ENCODE measurements around the gene PILRA.
"Not testable (repeated sequence)": the region's sequence is repeated elsewhere in the genome, so short reads cannot be mapped to it uniquely, and the experiment has no call there.

The PILRA gene

GRCh38 chr7:100357131-100357561, 16.1 kb upstream of the PILRA start:
- FAIRE-seq, result no peak

GRCh38 chr7:100358027-100358856, 15.0 kb upstream of the PILRA start, which contains the start of gene PILRB:
TSS of gene PILRB (plus strand) at chr7:100358117. CDS start at chr7:100358303, 186 bp downstream.
- no peak for FAIRE-seq
- no peak for DNase-seq (ENCODE audit: low spot score)

More at GRCh38 chr7:100357131-100357561, 16.1 kb upstream of the PILRA start:
- no peak for DNase-seq (ENCODE audit: low spot score)

GRCh38 chr7:100358857-100359212, 14.5 kb upstream of the PILRA start:
- DNase-seq (ENCODE audit: low spot score) (no peak), FAIRE-seq (no peak)

- FAIRE-seq, result no peak
- no peak for DNase-seq (ENCODE audit: low spot score)
Observed at GRCh38 chr7:100360135-100360854, 13.0 kb upstream of the PILRA start.

DNA sequence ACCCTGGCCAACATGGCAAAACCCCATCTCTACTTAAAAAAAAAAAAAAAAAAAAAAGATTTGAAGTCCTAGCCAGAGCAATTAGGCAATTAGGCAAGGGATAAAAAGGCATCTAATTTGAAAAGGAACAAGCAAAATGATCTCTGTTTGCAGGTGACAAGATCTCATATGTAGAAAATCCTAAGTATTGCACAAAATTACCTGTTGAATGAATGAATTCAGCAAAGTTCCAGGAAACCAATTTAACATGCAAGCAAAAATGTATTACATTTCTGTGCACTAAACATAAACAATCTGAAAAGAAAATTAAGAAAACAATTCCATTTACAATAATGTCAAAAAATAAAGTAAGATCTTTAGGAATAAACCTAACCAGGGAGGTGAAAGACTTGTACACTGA, 10.2 kb upstream of the PILRA start:
- DNase-seq (ENCODE audit: low spot score) (no peak), FAIRE-seq (no peak)

GRCh38 chr7:100363797-100364196, 9.5 kb upstream of the PILRA start:
- not testable (repeated sequence) for DNase-seq (ENCODE audit: low spot score); FAIRE-seq

DNA sequence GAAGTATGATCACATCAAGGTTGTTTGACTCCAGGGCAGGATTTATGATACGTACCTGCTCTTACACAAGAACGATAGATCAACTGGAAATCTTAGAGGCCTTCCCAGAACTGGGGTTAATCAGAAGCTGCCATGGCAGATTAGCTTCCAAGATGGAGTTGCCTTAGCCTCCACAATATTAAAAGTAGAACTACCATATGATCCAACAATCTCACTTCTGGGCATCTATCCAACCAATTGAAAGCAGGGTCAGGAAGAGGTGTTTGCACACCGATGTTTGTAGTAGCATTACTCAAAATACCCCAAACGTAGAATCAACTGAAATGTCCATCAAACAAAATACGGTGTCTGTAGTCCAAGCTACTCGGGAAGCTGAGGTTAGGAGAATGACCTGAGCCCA, 8.8 kb upstream of the PILRA start:
- DNase-seq (ENCODE audit: low spot score) (no peak), FAIRE-seq (no peak)

- DNase-seq (ENCODE audit: low spot score); FAIRE-seq: not testable (repeated sequence)
Observed at GRCh38 chr7:100365998-100366367, 7.3 kb upstream of the PILRA start.

- no peak for FAIRE-seq
- no peak for DNase-seq (ENCODE audit: low spot score)
Observed at GRCh38 chr7:100366411-100367250, 6.7 kb upstream of the PILRA start.

GRCh38 chr7:100367251-100367620, 6.1 kb upstream of the PILRA start:
- FAIRE-seq (no peak), DNase-seq (ENCODE audit: low spot score) (no peak)

- FAIRE-seq, result no peak
- no peak for DNase-seq (ENCODE audit: low spot score)
Observed at GRCh38 chr7:100367676-100368613, 5.3 kb upstream of the PILRA start.

GRCh38 chr7:100369105-100369504, 4.2 kb upstream of the PILRA start:
- FAIRE-seq (no peak), DNase-seq (ENCODE audit: low spot score) (no peak)

DNA sequence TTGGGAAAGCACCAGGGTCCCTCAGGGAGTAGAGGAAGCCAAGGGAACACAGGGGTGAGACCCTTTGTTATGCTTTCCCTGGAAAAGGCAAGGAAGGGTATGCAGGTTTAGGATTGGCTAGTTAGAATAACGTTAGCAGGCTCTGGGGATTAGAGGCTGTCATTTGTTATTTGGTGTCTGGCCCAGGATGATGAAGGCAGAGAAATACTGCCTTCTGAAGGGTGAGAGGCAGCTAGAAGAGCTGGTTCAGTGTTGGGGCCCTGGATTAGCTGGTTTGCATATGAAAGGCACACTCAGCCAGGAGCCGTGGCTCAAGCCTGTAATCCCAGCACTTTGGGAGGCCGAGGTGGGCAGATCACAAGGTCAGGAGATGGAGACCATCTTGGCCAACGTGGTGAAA, 3.0 kb upstream of the PILRA start:
- FAIRE-seq, result no peak

GRCh38 chr7:100370746-100371145, 2.5 kb upstream of the PILRA start:
- no peak for DNase-seq (ENCODE audit: low spot score)
- no peak for FAIRE-seq

More for the DNA sequence above, 3.0 kb upstream of the PILRA start:
- DNase-seq (ENCODE audit: low spot score), result no peak

GRCh38 chr7:100371561-100372171, 1.6 kb upstream of the PILRA start:
- DNase-seq (ENCODE audit: low spot score), result no peak
- FAIRE-seq, result no peak

DNA sequence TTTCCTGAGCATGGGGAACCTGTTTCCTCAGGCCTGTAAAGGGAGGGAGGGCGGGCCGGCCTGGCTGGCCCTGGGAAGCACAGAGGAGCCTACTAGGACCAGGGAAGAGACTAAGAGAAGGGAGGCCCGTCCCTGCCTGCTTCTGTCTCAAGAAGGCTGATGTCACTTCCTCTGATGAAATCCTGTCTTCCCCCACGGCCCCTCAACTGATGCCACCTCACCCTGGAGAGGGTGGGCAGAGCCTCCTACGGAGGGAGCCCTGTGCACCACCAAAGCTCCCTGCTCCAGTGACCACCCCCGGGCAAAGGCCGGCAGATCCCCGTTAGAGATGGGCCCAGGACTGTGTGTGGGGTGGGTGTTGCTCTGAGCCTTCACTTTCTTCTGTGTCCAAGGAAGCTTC, 1.0 kb upstream of the PILRA start:
- no peak for DNase-seq (ENCODE audit: low spot score)
- no peak for FAIRE-seq

DNA sequence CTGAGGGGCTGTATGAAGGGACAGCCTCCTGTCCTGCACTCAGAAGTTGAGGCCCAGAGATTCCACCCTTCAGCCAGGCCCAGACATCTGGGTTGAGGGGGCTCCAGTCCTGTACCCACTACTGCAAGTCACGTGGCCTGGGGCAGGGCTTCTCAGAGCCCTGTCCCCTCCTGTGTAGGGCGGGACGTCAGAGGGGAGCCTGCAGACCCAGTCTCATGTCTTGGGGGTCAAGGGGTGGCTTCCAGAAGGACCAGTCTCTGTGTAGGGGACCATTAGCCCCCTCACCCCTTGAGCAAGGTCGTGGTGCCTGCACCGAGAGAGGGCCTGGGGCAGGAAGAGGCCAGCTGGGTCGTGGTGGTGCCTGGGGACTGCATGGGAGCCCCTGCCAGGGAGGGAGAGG, 593 bp upstream of the PILRA start:
- no peak for DNase-seq (ENCODE audit: low spot score)
- no peak for FAIRE-seq

- FAIRE-seq; DNase-seq (ENCODE audit: low spot score): not testable (repeated sequence)
Observed at GRCh38 chr7:100373870-100374598, 747 bp downstream of the PILRA start.

DNA sequence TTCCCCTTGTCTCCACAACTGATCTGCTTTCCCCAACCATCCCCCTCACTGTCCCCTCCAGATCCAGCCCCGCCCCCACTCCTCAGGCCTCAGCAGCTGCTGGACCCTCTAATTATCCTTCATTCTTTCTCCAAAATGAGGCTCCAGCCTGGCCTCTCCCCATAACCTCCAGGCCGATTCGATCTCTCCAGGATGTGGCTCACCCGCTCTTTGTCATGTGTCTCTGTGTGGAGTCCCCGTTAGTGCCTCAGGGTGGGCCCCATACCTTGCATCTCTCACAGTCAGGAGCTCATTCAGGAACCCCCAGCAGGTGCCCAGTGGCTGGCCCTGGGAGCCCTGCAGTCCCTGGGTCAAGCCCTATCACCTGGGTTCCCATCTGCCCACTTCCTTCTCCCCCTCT, 1.3 kb downstream of the PILRA start:
- DNase-seq (ENCODE audit: low spot score) (no peak), FAIRE-seq (no peak)

- FAIRE-seq (no peak), DNase-seq (ENCODE audit: low spot score) (no peak)
Observed at GRCh38 chr7:100376066-100376465, 2.8 kb downstream of the PILRA start.
